Measurements from ENCODE around the gene UQCC3. TPM values are rescaled to one million over a fixed set of nuclear protein-coding genes. Genes with fewer than 3 reads are reported as not detected.

Gene UQCC3, protein sequence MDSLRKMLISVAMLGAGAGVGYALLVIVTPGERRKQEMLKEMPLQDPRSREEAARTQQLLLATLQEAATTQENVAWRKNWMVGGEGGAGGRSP
- 22.5 to 36.2 TPM (median 32.9 TPM) in 5 replicates for total RNA-seq (2022; extraction: Qiagen RNA extraction)

DNA sequence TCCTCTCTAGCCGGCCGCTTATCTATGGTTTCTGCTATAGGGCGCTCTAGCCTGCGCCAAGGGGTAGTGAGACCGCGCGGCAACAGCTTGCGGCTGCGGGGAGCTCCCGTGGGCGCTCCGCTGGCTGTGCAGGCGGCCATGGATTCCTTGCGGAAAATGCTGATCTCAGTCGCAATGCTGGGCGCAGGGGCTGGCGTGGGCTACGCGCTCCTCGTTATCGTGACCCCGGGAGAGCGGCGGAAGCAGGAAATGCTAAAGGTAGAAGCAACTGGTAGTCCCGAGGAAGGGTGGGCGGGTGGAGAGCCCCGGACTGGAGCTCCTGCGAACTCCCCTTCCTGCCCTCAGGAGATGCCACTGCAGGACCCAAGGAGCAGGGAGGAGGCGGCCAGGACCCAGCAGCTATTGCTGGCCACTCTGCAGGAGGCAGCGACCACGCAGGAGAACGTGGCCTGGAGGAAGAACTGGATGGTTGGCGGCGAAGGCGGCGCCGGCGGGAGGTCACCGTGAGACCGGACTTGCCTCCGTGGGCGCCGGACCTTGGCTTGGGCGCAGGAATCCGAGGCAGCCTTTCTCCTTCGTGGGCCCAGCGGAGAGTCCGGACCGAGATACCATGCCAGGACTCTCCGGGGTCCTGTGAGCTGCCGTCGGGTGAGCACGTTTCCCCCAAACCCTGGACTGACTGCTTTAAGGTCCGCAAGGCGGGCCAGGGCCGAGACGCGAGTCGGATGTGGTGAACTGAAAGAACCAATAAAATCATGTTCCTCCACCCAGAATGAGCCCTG is at the start of gene UQCC3, which contains the start of gene LBHD1:
UQCC3 (plus strand) TSS at position 66 of the 782 bp plus-strand sequence; CDS start at position 139, 73 bp downstream.
LBHD1 (minus strand) TSS at position 660 of the 782 bp plus-strand sequence. CDS start 2,236 bp downstream, outside the sequence.

DNA sequence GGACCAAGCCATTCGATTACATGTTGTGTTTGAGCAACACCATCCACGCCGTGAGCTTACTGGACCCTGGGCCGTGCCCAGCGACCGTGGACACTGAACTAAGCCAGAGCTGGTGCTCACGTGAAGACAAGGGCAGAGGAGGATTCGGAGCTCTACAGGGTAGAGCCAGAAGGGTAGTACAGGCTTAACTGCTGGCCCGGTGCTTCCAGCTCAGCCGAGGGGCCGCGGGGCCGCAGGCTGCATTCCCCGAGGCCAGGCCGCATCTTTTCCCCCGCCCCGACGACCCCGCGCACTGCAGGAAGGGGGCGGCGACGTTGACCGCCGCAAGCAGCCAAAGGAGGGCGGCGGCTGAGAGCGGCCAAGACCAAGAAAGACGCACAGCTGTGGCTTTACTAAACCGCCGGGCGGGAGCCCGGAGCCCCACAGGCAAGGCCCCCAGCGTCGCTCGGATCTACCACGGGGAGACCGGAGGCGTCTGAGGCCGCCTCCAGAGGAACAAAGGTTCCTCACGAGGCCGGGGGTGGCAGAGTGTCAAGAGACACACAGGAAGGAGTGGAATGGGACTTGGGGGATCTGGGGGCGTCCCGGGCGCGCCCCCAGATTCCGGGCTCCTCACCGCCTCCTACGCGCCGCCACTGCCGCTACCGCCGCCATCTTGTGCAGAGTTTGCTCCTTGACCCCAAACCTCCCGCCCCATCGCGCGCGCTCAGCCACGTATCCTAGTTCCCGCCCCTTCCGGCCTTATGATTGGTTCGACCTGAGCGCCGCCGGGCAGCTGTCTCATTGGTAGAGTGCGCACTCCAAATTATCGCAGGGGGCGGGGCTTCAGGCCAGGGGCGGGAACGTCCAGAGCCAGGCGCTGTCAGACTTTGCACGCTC is 25.3 kb upstream of the UQCC3 start, which contains the start of gene GANAB:
GANAB (minus strand) TSS at position 668 of the 879 bp plus-strand sequence; CDS start at position 654, 14 bp downstream.

DNA sequence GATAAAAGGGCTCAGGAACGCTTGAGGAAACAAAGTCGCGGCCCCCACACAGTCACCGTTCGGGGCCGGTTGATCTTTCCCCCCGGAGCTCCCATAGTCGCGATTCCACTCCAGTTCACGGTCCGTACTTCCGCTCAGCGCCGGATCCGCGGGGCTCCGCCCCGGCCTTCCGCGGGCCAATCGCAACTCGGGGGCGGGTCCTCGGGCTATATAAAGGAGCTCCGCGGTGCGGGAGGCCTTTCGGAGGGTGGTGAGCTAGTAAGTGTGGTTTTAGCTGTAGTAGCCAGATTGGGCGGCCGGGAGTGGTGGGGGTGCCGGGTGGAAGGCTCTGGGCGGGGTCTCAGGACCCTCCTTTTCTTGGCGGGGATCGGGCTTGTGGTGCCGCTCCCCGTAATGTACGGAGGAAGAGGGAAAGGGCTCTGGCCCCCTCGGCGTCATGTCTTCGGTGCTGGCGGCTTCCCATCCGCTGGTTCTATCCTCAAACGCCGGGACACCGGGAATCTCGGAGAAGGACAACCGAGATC is 6.3 kb upstream of the UQCC3 start, which contains the start of the genes C11orf98 and CSKMT:
C11orf98 (minus strand) TSS at position 136 of the 524 bp plus-strand sequence; CDS start at position 95, 41 bp downstream.
CSKMT (plus strand) TSS at position 238 of the 524 bp plus-strand sequence. CDS start 568 bp downstream, outside the sequence.

DNA sequence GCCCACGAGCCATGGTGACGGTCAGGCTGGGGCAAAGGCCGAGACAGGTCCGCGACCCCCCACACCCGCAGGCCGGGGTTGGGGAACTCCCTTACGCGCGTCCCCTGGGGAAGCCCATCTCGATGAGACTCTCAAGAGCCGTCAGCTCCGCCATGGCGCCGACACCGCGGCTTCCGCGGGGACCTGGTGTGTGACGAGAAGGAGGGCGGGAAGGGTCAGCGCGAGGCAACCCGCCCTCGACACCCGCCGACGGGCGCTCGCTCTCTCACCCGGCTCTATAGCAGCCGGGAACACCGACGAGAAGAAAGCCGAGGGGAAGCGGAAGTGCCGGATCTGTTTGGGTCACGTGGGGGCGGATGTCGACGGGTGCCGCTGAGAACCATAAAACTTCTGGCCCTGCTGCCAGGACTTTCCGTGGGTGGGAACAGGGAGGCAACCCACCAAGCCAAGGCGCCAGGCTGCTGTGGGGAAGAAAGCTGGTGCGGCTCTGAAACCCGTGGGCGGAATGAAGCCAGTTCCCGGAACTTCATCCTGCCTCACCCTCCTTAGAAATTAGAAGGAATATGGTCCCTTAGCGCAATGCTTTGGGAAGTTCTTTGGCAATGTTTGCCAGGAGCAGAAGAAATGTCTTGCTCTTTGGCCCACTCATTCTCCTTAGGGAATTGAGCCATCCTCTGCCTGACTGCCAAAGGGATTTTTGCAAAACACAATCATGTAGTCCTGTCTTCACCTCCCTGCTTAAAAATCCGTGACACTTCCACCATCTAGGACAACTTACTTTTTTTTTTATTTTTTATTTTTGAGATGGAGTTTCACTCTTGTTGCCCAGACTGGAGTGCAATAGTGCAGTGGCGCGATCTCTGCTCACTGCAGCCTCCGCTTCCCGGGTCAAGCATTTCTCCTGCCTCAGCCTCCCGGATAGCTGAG is 7.6 kb downstream of the UQCC3 start, which contains the start of gene UBXN1:
UBXN1 (minus strand) TSS at position 304 of the 927 bp plus-strand sequence; CDS start at position 154, 150 bp downstream.

DNA sequence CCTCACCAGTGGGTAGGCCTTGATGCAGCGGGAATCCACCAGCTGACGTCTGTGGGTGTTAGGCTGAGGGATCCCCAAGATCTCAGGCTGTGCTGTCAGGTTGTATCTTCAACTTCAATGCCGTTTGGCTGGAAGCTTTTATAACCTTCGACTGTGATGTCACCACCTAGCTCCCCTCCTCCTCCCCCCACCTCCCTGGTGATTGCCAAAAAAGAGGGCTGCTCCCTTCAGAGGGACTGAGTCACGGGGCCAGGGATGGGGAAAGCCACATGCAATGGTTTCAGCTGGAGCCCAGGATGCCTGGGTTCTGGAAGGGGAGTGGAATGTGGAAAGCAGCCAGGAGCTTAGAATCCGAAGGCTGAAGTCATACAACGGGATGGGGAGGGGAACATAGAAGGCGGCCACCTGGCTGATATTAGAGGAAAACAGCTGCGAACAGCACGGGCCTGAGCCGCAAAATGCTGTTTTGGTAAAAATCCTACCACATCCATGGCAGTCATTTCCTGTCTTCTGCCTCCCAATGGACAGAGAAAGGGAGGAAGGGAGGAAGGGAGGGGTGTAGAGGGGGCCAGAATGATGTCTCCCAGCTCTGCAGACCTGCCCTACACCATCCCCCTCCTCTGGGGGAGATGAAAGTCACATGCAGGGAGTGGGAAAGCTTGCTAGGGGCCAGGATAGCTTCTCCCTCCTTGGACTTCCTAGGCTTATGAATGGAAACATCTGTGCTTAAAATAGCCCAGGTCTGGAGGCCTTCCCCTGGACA is 18.1 kb downstream of the UQCC3 start, which contains the start of gene LRRN4CL:
LRRN4CL (minus strand) TSS at position 110 of the 763 bp plus-strand sequence. CDS start 1,022 bp downstream, outside the sequence.

DNA sequence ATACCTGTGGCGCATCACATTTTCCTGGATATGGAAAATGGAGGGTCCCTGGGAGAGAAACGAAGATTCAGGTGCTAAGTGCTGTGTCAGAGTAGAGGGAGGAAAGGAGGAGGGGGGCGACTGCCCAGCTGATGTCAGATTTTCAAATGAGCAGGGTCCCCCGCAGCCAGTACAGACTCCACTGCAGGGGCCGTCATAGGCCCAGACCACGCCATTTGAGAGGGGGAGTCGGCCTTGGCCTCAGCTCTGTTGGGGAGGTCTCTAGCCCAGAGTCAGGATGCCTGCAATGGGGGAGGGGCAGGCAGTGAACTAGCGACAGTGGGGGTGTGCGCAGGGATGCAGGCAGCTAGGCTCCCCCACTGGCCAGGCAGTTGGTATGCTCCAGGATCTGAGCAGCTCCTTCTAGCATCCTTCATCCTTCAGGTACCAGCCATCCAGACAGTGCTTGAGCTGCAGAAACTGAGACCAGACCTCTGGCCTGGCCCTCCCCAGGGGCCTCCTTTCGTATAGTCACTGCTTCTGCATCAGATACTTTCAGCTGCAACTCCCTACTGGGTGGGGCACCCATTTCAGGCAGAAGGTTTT is 35.9 kb downstream of the UQCC3 start, which contains the start of the genes BSCL2 and GNG3:
BSCL2 (minus strand) TSS at position 148 of the 585 bp plus-strand sequence. CDS start 229 bp downstream, outside the sequence.
GNG3 (plus strand) TSS at position 400 of the 585 bp plus-strand sequence. CDS start 620 bp downstream, outside the sequence.

Other genes with a start within 250 kb of the UQCC3 start
- 308 to 468 TPM (median 395 TPM) in 5 replicates for gene AHNAK, start 124.9 kb upstream of the UQCC3 start, total RNA-seq (2022; extraction: Qiagen RNA extraction)
- gene EEF1G, start 97.8 kb upstream of the UQCC3 start, total RNA-seq (2022; extraction: Qiagen RNA extraction) = 1,875 to 2,021 TPM (median 1,992 TPM) in 5 replicates
- gene TUT1, start 80.2 kb upstream of the UQCC3 start, total RNA-seq (2022; extraction: Qiagen RNA extraction) = 15.8 to 17.4 TPM (median 16.7 TPM) in 5 replicates
- 84.4 to 102 TPM (median 85.9 TPM) in 5 replicates for gene MTA2, start 69.8 kb upstream of the UQCC3 start, total RNA-seq (2022; extraction: Qiagen RNA extraction)
- gene EML3, start 58.9 kb upstream of the UQCC3 start, total RNA-seq (2022; extraction: Qiagen RNA extraction) = 19.0 to 23.2 TPM (median 21.8 TPM) in 5 replicates
- 3.5 to 4.7 TPM (median 4.4 TPM) in 5 replicates for gene ROM1, start 58.4 kb upstream of the UQCC3 start, total RNA-seq (2022; extraction: Qiagen RNA extraction)
- 45.9 to 56.9 TPM (median 52.4 TPM) in 5 replicates for gene B3GAT3, start 49.7 kb upstream of the UQCC3 start, total RNA-seq (2022; extraction: Qiagen RNA extraction)
- gene GANAB, start 25.1 kb upstream of the UQCC3 start, total RNA-seq (2022; extraction: Qiagen RNA extraction) = 243 to 305 TPM (median 258 TPM) in 5 replicates
- 20.6 to 22.8 TPM (median 21.6 TPM) in 5 replicates for gene INTS5, start 18.4 kb upstream of the UQCC3 start, total RNA-seq (2022; extraction: Qiagen RNA extraction)
- 115 to 147 TPM (median 128 TPM) in 5 replicates for gene C11orf98, start 6.5 kb upstream of the UQCC3 start, total RNA-seq (2022; extraction: Qiagen RNA extraction)
- gene CSKMT, start 6.4 kb upstream of the UQCC3 start, total RNA-seq (2022; extraction: Qiagen RNA extraction) = 8.2 to 15.6 TPM (median 12.8 TPM) in 5 replicates
- 3.9 to 5.5 TPM (median 5.2 TPM) in 5 replicates for gene LBHD1, start 594 bp downstream of the UQCC3 start, total RNA-seq (2022; extraction: Qiagen RNA extraction)
- 106 to 120 TPM (median 114 TPM) in 5 replicates for gene UBXN1, start 7.4 kb downstream of the UQCC3 start, total RNA-seq (2022; extraction: Qiagen RNA extraction)
- 0.07 to 0.13 TPM (median 0.11 TPM) in 4 of 5 replicates, not detected in the other for gene LRRN4CL, start 17.9 kb downstream of the UQCC3 start, total RNA-seq (2022; extraction: Qiagen RNA extraction)
- gene BSCL2, start 35.8 kb downstream of the UQCC3 start, total RNA-seq (2022; extraction: Qiagen RNA extraction) = 63.8 to 87.2 TPM (median 72.5 TPM) in 5 replicates
- not detected in 5 replicates for gene GNG3, start 36.0 kb downstream of the UQCC3 start, total RNA-seq (2022; extraction: Qiagen RNA extraction)
- 38.5 to 50.6 TPM (median 40.7 TPM) in 5 replicates for gene HNRNPUL2, start 55.8 kb downstream of the UQCC3 start, total RNA-seq (2022; extraction: Qiagen RNA extraction)
- 29.2 to 32.7 TPM (median 31.6 TPM) in 5 replicates for gene TTC9C, start 56.8 kb downstream of the UQCC3 start, total RNA-seq (2022; extraction: Qiagen RNA extraction)
- 1.0 to 1.6 TPM (median 1.5 TPM) in 5 replicates for gene ZBTB3, start 82.5 kb downstream of the UQCC3 start, total RNA-seq (2022; extraction: Qiagen RNA extraction)
- gene POLR2G, start 89.9 kb downstream of the UQCC3 start, total RNA-seq (2022; extraction: Qiagen RNA extraction) = 156 to 190 TPM (median 177 TPM) in 5 replicates
- gene TAF6L, start 99.7 kb downstream of the UQCC3 start, total RNA-seq (2022; extraction: Qiagen RNA extraction) = 12.6 to 15.2 TPM (median 13.6 TPM) in 5 replicates
- gene TMEM179B, start 115.7 kb downstream of the UQCC3 start, total RNA-seq (2022; extraction: Qiagen RNA extraction) = 64.4 to 93.7 TPM (median 85.8 TPM) in 5 replicates
- 20.1 to 29.2 TPM (median 26.5 TPM) in 5 replicates for gene TMEM223, start 120.3 kb downstream of the UQCC3 start, total RNA-seq (2022; extraction: Qiagen RNA extraction)
- gene NXF1, start 133.8 kb downstream of the UQCC3 start, total RNA-seq (2022; extraction: Qiagen RNA extraction) = 47.7 to 51.9 TPM (median 49.5 TPM) in 5 replicates
- 19.0 to 25.5 TPM (median 24.6 TPM) in 5 replicates for gene STX5, start 160.4 kb downstream of the UQCC3 start, total RNA-seq (2022; extraction: Qiagen RNA extraction)
- not detected in 5 replicates for gene TEX54, start 161.2 kb downstream of the UQCC3 start, total RNA-seq (2022; extraction: Qiagen RNA extraction)
- 74.2 to 79.9 TPM (median 78.7 TPM) in 5 replicates for gene WDR74, start 167.9 kb downstream of the UQCC3 start, total RNA-seq (2022; extraction: Qiagen RNA extraction)
- 945 to 1,067 TPM (median 951 TPM) in 5 replicates for gene SLC3A2, start 209.2 kb downstream of the UQCC3 start, total RNA-seq (2022; extraction: Qiagen RNA extraction)
- 0.06 to 0.13 TPM (median 0.08 TPM) in 5 replicates for gene CHRM1, start 249.7 kb downstream of the UQCC3 start, total RNA-seq (2022; extraction: Qiagen RNA extraction)